ENCODE data around the gene PIGQ. TPM values are rescaled to one million over a fixed set of nuclear protein-coding genes. Genes with fewer than 3 reads are reported as not detected.

The PIGQ gene
- total and polyA plus RNA-seq, 2 of the 8 experiments (the other 6 are each of a cell fraction or from before 2014, with no cell fraction given): 36.0 to 49.2 TPM

- no peak for TF ChIP-seq NANOG (IDR thresholded peaks at IDR 0.05; ENCODE audit: insufficient read depth, low read depth, low read length, poor library complexity, severe bottlenecking)
- TF ChIP-seq TBP (IDR thresholded peaks at IDR 0.05; ENCODE audit: low read depth, low read length): no peak
- TF ChIP-seq EP300 (IDR thresholded peaks at IDR 0.05; ENCODE audit: borderline replicate concordance in 1 of 2, low read depth in 2 of 2, low read length in 2 of 2): no peak
- no peak for TF ChIP-seq SUZ12 (IDR thresholded peaks at IDR 0.05; ENCODE audit: low read length)
- no peak for TF ChIP-seq RAD21 (IDR thresholded peaks at IDR 0.05 in 1 of 2, conservative IDR thresholded peaks at IDR 0.05 in 1 of 2; ENCODE audit: low read depth in 2 of 2, low read length in 2 of 2)
Observed at GRCh38 chr16:621526-622105, 51.8 kb downstream of the PIGQ start (continued).

Data from H1 (cell line).